Measurements from ENCODE around the gene IL17B. TPM values are rescaled to one million over a fixed set of nuclear protein-coding genes. Genes with fewer than 3 reads are reported as not detected.

IL17B gene
- total RNA-seq, 1 experiment from 2014 or later = not detected

DNA sequence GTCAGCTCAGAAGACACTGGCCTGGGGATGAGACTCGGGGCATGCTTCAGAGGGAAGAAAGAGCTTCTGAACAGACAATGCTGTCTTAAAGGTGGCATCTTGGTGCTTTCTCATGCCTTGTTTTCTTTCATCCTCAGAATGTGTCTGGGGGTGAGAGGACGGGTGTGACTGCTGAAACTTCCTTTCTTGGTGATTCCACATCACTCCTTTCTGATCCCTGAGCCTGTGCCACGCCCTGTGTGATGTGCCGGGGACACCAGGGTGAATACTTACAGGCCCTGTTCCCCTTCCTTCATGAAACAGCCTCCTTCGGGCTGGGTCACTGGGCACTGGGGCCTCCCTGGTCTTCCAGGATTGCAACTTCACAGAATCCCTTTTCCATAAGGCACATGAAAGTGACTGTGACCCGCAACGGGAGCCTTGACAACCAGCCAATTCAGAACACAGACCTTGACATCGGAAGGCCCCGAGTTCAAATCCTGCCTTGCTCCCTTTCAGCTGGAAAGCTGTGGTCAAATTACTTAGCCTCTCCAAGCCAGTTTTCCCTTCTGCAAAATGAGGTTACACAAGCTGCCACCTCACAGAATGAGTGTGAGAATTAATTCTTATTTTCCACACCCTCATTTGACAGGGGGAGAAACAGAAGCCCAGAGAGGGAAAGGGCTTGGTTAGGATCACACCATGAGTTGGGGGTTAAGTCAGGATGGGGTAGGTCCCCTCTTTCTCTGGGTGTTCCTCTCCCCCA is 44.1 kb upstream of the IL17B start:
- Histone ChIP-seq H3K27ac (ENCODE audit: low read length) (no peak overlapping the region), H2AFZ (ENCODE audit: low read length) (no peak overlapping the region), H3K4me2 (ENCODE audit: low read depth, low read length, poor library complexity, severe bottlenecking) (no peak overlapping the region), H3K36me3 (ENCODE audit: insufficient read depth, low read length) (no peaks in the 10 kb centered on the region), H3K9me3 (ENCODE audit: low read length) (no peaks in the 10 kb centered on the region), H3K9ac (ENCODE audit: low read length) (no peak overlapping the region), H3K9me2 (replicated peaks; ENCODE audit: insufficient read depth, low read length) (no peaks in the 10 kb centered on the region), H3K27me3 (ENCODE audit: low read length) (no peaks in the 10 kb centered on the region), H4K20me1 (ENCODE audit: insufficient read depth, low read depth, low read length) (no peaks in the 10 kb centered on the region), H3K4me3 (ENCODE audit: low read length) (no peak overlapping the region), H3K79me2 (ENCODE audit: low read length) (no peaks in the 10 kb centered on the region), H3K4me1 (ENCODE audit: low read length) (peaks cover 6% of the 10 kb centered on the region; the same call in 1 of the 2 replicates)
- DNase-seq = no peak

DNA sequence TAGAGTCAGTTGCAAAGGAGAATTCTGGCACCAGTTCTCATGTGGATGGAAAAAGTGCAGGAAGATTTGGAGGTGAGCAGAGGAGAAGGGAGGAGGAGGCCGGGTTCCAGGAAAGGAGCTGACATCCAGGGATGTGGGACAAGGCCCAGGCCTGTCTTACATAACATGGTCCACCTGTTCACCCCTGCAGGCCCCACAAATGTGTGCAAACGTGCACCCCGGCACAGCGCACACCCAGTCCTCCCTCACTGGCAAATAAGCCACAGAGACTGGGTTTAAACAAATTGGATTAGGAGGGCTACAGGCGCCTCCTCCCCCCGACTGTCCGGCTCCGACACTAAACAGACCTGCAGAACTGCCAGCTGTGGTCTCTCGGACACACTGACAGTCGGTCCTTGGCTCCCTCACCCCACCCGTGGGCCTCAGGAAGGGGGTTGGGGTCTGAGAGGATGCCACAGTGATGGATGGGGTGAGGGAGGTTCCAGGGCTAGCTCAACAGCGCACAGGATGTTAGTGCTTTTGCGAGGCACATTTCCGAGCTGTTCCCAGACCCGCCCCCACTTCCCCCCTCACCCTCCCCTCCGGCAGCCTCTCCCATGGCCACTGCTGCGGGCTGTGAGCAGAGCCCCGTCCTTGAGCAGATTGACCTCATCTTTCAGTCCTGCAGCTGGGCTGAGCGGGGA is 43.4 kb upstream of the IL17B start:
- Histone ChIP-seq H3K27ac (ENCODE audit: low read length) (no peak overlapping the region), H3K9ac (ENCODE audit: low read length) (no peak overlapping the region), H3K9me2 (replicated peaks; ENCODE audit: insufficient read depth, low read length) (no peaks in the 10 kb centered on the region), H2AFZ (ENCODE audit: low read length) (no peak overlapping the region), H3K27me3 (ENCODE audit: low read length) (no peaks in the 10 kb centered on the region), H3K4me3 (ENCODE audit: low read length) (no peak overlapping the region), H3K36me3 (ENCODE audit: insufficient read depth, low read length) (no peaks in the 10 kb centered on the region), H3K79me2 (ENCODE audit: low read length) (no peaks in the 10 kb centered on the region), H3K9me3 (ENCODE audit: low read length) (no peaks in the 10 kb centered on the region), H4K20me1 (ENCODE audit: insufficient read depth, low read depth, low read length) (no peaks in the 10 kb centered on the region), H3K4me1 (ENCODE audit: low read length) (peaks cover 6% of the 10 kb centered on the region; the same call in 1 of the 2 replicates), H3K4me2 (ENCODE audit: low read depth, low read length, poor library complexity, severe bottlenecking) (no peak overlapping the region)
- no peak for DNase-seq

DNA sequence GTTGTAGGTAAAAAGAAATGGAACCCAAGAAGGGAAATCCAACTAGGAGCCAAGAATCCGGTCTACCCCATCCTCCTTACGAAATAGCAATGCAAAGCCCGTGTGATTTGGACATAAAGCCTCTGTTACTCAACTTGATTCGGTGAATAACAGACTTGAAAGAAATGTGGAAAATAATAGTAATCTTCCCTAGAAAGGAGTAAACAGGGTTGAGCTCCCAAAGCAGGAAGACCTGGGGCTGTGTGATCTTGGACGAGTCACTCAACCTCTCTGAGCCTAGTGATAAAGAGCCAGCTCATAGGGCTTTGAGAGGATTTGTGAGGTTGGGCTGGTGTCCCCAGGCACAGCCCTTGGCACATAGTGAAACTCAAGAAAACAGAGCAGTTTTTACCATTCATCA is 42.7 kb upstream of the IL17B start:
- Histone ChIP-seq H3K4me3 (ENCODE audit: low read length) (no peak overlapping the region), H3K9me3 (ENCODE audit: low read length) (no peaks in the 10 kb centered on the region), H4K20me1 (ENCODE audit: insufficient read depth, low read depth, low read length) (no peaks in the 10 kb centered on the region), H2AFZ (ENCODE audit: low read length) (no peak overlapping the region), H3K27me3 (ENCODE audit: low read length) (no peaks in the 10 kb centered on the region), H3K4me2 (ENCODE audit: low read depth, low read length, poor library complexity, severe bottlenecking) (no peak overlapping the region), H3K9ac (ENCODE audit: low read length) (no peak overlapping the region), H3K36me3 (ENCODE audit: insufficient read depth, low read length) (no peaks in the 10 kb centered on the region), H3K9me2 (replicated peaks; ENCODE audit: insufficient read depth, low read length) (no peaks in the 10 kb centered on the region), H3K79me2 (ENCODE audit: low read length) (no peaks in the 10 kb centered on the region), H3K4me1 (ENCODE audit: low read length) (peaks cover 6% of the 10 kb centered on the region; the same call in 1 of the 2 replicates), H3K27ac (ENCODE audit: low read length) (no peak overlapping the region)
- no peak for DNase-seq

DNA sequence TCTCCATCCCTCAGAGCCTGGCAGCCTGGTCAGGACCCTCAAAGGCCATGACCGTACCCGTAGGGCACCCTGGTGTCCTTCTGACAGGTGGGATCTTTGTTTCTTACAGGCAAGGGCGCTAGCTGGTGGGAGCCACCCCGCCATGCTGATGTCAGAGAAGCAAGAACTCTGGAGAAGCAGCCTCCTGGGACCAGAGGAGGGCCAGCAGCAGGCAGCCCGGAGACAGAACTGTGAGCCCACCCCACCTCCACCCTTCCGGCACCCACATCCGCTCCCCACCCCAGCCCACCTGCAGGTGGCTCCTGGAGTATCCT is 42.2 kb upstream of the IL17B start:
- H3K9me2 ChIP-seq (replicated peaks; ENCODE audit: insufficient read depth, low read length) = no peaks in the 10 kb centered on the region
- H3K79me2 ChIP-seq (ENCODE audit: low read length) = no peaks in the 10 kb centered on the region
- no peak overlapping the region for H3K4me2 ChIP-seq (ENCODE audit: low read depth, low read length, poor library complexity, severe bottlenecking)
- no peaks in the 10 kb centered on the region for H3K27me3 ChIP-seq (ENCODE audit: low read length)
- H4K20me1 ChIP-seq (ENCODE audit: insufficient read depth, low read depth, low read length) = no peaks in the 10 kb centered on the region
- H3K4me3 ChIP-seq (ENCODE audit: low read length) = no peak overlapping the region
- no peak overlapping the region for H3K9ac ChIP-seq (ENCODE audit: low read length)
- peaks cover 6% of the 10 kb centered on the region; the same call in 1 of the 2 replicates for H3K4me1 ChIP-seq (ENCODE audit: low read length)
- no peak overlapping the region for H3K27ac ChIP-seq (ENCODE audit: low read length)
- H2AFZ ChIP-seq (ENCODE audit: low read length) = no peak overlapping the region
- no peaks in the 10 kb centered on the region for H3K36me3 ChIP-seq (ENCODE audit: insufficient read depth, low read length)
- no peak for DNase-seq
- no peaks in the 10 kb centered on the region for H3K9me3 ChIP-seq (ENCODE audit: low read length)

DNA sequence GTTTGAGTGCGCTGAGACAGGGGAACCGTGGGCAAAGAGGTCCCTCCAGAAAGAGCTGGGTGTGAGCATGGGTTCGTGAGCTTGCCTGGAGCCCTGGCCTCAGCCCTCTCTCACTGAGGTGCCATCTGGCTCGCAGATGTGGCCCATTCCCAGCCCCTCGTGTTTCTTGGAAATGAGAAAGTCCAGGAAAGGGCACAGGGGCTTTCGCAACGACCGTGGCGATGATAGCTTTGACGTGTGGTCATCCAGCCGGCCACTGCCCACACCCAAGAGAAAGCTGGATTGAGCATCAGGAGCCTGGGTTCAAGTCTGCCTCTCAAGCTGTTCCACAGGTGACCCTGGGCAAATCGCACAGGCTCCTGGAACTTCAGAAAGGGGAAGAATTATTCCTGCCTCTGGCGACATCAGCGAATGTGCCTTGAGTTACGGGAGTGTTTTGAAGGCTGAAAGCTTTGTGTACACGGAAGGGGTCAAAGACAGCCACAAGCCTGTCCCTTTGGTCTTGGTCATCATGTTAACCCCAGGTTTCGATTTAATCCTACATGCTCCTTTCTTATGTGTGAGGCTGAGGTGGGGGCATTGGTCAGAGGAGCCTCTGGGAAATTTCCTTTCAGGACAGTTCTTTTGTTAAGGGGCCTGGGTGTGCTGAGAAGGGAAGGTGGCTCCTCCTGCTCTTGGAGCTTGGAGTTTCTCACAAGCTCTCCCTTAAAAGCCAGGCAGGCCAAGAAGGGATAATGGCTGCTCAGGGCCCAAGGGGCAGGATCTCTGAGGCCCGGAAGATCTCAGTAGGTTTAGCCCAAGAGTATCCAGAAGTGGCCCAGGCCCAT is 41.7 kb upstream of the IL17B start:
- peaks cover 6% of the 10 kb centered on the region; the same call in 1 of the 2 replicates for H3K4me1 ChIP-seq (ENCODE audit: low read length)
- no peak overlapping the region for H2AFZ ChIP-seq (ENCODE audit: low read length)
- no peak overlapping the region for H3K4me3 ChIP-seq (ENCODE audit: low read length)
- H3K27me3 ChIP-seq (ENCODE audit: low read length) = no peaks in the 10 kb centered on the region
- no peak for DNase-seq
- H3K79me2 ChIP-seq (ENCODE audit: low read length) = no peaks in the 10 kb centered on the region
- no peaks in the 10 kb centered on the region for H3K9me2 ChIP-seq (replicated peaks; ENCODE audit: insufficient read depth, low read length)
- H3K36me3 ChIP-seq (ENCODE audit: insufficient read depth, low read length) = no peaks in the 10 kb centered on the region
- H3K27ac ChIP-seq (ENCODE audit: low read length) = no peak overlapping the region
- no peaks in the 10 kb centered on the region for H3K9me3 ChIP-seq (ENCODE audit: low read length)
- no peak overlapping the region for H3K4me2 ChIP-seq (ENCODE audit: low read depth, low read length, poor library complexity, severe bottlenecking)
- H3K9ac ChIP-seq (ENCODE audit: low read length) = no peak overlapping the region
- no peaks in the 10 kb centered on the region for H4K20me1 ChIP-seq (ENCODE audit: insufficient read depth, low read depth, low read length)

DNA sequence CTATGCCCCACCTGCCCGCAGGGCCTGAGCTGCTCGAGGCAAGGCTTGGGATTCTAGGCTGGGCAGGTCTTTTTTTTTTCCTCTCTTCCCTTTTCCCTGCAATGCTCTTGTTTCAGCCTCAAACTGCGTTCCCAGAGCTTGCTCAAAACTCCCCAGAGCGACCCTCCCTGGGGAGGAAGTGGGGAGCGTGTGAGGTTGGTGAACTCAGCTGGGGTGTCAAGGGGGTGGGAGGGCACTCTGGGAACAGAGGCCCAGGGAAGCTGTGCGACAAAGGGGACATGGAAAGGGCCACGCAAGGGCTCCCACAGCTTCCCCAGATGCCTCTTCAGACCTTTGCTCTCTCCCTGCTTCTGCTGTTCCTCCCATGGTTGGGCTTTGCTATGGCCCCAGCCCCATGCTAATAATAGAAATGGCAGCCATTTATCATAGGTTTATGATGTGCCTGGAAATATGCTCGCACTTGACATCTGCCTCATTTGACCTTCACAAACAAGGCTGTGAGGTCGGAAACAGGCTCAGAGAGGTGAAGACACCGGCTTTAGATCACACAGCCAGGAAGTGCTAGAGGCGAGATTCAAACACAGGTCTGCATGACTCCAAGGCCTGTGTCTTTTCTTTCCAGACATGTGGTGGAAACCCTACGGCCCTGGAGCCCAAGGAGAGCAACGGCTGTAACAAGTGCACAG is 40.9 kb upstream of the IL17B start:
- Histone ChIP-seq H2AFZ (ENCODE audit: low read length) (no peak overlapping the region), H3K4me2 (ENCODE audit: low read depth, low read length, poor library complexity, severe bottlenecking) (no peak overlapping the region), H3K9me3 (ENCODE audit: low read length) (no peaks in the 10 kb centered on the region), H3K4me3 (ENCODE audit: low read length) (no peak overlapping the region), H3K4me1 (ENCODE audit: low read length) (peaks cover 6% of the 10 kb centered on the region; the same call in 1 of the 2 replicates), H3K79me2 (ENCODE audit: low read length) (no peaks in the 10 kb centered on the region), H3K27me3 (ENCODE audit: low read length) (no peaks in the 10 kb centered on the region), H3K27ac (ENCODE audit: low read length) (no peak overlapping the region), H3K9ac (ENCODE audit: low read length) (no peak overlapping the region), H4K20me1 (ENCODE audit: insufficient read depth, low read depth, low read length) (no peaks in the 10 kb centered on the region), H3K36me3 (ENCODE audit: insufficient read depth, low read length) (no peaks in the 10 kb centered on the region), H3K9me2 (replicated peaks; ENCODE audit: insufficient read depth, low read length) (no peaks in the 10 kb centered on the region)
- no peak for DNase-seq

DNA sequence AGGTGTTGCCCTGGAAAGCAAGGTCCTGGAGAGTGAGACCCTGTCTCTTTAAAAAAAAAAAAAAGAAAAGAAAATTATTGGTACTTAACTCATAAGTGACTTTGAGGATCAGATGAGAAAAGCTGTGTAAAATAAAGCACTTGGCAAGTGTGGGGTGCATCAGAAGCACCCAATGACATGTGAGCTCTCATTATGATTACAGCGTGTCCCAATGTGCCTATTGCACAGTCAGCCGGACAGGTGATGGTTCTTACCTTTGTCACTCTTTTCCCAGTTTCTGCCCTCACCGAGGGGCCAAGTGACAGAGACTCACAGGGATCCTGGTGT is 40.4 kb upstream of the IL17B start:
- Histone ChIP-seq H3K9me2 (replicated peaks; ENCODE audit: insufficient read depth, low read length) (no peaks in the 10 kb centered on the region), H3K4me2 (ENCODE audit: low read depth, low read length, poor library complexity, severe bottlenecking) (no peak overlapping the region), H3K9me3 (ENCODE audit: low read length) (no peaks in the 10 kb centered on the region), H4K20me1 (ENCODE audit: insufficient read depth, low read depth, low read length) (no peaks in the 10 kb centered on the region), H3K79me2 (ENCODE audit: low read length) (no peaks in the 10 kb centered on the region), H3K9ac (ENCODE audit: low read length) (no peak overlapping the region), H3K27me3 (ENCODE audit: low read length) (no peaks in the 10 kb centered on the region), H3K4me3 (ENCODE audit: low read length) (no peak overlapping the region), H3K27ac (ENCODE audit: low read length) (no peak overlapping the region), H2AFZ (ENCODE audit: low read length) (no peak overlapping the region), H3K4me1 (ENCODE audit: low read length) (peaks cover 6% of the 10 kb centered on the region; the same call in 1 of the 2 replicates), H3K36me3 (ENCODE audit: insufficient read depth, low read length) (no peaks in the 10 kb centered on the region)
- DNase-seq = no peak
